CD4-positive, alpha-beta T cell treated with Interleukin-6 at 100 ng/mL for 8 hours (primary cell): ENCODE results near the gene CEP104.

ENCODE experiments used
- DNase-seq: peaks from one replicate; pipeline ENCODE4 v3.0.0-alpha.2; 2020; ENCODE audit warnings: mixed read lengths, low spot score

CEP104 gene

DNA sequence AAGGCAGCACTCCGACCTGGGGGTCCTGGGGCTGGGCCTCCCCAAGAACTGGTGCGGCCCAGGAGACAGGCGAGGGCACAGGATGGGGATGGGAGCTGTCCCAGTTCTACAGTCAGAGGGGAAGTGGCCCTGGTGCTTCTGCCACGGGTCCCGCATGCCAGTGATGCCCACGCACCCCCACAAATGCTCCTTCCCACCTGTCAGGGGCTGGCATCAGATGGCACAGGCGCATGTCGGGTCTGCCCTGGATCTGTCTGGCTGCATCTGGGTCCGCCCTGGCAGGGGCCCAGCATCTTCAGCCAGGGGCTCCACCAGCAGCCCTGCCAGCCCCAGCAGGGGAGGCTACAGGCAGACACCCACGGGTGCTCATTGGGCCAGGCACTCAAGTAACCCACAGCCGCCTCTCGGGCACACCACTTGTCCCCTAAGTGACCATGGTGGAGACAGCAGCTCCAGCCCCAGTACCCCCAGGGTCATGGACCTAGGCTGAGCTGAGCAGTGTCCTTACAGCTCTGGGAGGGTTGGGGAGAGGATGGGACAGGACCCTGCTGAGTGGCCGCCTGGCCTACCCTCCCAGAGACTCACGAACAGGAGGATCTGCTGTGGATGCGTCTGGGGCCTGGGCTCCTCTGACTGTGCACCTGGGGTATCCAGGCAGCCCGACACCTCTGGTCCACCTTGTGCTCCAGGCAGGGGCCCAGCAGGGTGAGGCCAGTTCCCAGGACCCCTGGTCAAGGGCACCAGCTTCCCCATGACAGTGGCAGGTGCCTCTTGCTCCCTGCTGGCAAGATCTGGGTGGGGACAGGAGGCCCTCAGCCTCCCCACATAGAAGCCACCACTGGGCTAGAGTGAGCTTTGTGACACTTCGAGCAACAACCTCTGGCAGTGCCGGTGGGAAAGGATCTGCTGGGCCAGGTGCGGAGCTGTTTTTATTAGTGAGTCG is 79.1 kb downstream of the CEP104 start:
- no peak for DNase-seq

DNA sequence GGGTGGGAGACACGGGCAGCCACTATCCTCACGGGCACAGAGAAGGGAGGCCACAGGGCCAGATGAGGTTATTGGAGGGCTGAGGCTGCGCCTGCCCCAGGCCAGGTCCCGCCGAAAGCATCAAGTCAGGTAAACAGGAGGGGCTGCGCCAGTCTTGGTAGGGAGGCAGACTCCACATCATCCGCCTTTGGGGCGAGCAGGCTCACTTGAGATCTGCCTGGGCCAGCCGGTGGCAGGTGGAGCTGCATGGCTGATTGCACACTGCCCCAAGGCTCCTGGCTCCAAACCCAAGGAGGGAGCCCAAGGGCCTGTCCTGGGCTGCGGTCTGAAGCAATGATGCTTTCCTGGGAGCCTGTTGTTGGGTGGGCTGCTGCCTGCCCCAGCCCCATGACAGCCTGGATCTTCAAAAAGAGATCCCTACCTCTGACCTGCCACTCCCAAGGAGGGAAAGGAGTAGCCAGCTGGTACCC is 79.9 kb downstream of the CEP104 start:
- DNase-seq, result no peak

DNA sequence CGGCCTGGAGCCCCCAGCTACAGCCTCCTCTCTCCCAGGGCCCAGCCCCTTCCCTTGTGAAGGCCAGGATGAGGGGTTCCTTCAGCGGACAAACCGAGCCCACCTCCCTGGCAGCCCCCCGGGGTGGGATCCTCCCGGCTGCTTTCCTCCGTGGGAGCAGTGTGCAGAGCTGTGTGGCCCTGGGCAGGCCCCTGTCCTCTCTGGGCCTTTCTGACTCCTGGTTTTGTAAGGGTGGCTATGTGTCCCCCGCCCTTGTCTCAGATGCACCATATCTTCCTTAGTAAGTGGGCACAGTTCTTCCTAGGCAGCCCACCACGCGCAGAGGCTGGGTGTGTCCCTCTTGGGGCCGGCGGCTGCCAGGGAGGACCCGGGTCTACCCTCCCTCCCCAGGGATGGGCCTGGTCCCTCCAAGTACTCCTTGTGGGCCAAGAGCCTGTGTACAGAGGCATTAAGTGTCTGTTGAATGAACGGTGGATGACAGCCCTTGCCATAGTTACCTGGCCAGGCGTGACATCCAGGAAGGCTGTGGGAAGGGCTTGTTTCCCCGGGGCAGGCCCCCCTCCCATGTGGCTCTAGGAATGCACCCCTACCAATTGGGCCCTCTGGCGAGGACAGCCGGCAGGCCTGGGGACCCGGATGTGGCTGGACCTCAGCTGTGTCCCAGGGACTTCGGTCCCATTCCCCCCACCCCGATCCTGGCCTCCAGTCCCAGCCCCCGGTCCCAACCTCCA is 80.6 kb downstream of the CEP104 start:
- no peak for DNase-seq

- peak; percentile 44 for DNase-seq
Observed at GRCh38 chr1:3775490-3776230, 81.4 kb downstream of the CEP104 start.

- no peak for DNase-seq
Observed at GRCh38 chr1:3774946-3775489, 82.0 kb downstream of the CEP104 start.

- no peak for DNase-seq
Observed at GRCh38 chr1:3774276-3774945, 82.6 kb downstream of the CEP104 start.

GRCh38 chr1:3773572-3774275 is 83.3 kb downstream of the CEP104 start:
- no peak for DNase-seq

GRCh38 chr1:3772715-3773571 is 84.1 kb downstream of the CEP104 start, which contains the start of gene SMIM1:
SMIM1 (plus strand) TSS chr1:3772749; CDS start chr1:3775374, 2,625 bp downstream.
- DNase-seq, result no peak

GRCh38 chr1:3772027-3772714 is 84.8 kb downstream of the CEP104 start:
- peak; percentile 95 for DNase-seq

GRCh38 chr1:3771108-3772026 is 85.6 kb downstream of the CEP104 start:
- DNase-seq, result no peak

GRCh38 chr1:3770047-3770765 is 86.8 kb downstream of the CEP104 start:
- no peak for DNase-seq

DNA sequence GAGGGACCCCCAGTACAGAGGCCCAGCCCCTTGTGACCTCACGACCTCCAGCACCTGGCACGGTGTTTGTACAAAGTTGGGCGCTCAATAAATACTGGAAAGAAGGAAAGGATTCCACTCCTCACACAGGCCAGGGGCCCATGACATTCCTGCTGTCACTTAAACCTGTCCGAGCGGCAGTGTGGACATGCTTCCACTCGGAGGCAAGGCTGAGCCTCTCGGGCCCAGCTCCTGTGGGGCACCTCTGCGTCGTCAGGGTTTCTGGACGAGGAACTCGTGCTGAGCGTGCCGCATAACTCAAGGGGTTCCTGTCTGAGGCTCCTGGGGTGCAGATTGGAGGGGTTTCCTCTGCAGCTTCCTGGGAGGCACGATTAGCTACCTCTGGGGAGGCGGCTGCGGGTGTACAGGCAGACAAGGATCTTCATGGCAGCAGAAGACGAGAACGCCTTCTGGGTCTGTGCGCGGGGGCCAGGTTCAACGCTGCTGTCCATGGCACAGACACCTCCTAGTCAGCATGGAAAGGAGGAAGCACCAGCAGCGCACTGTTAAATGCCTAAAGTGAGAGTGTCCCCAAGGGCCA is 88.1 kb downstream of the CEP104 start:
- DNase-seq, result no peak

GRCh38 chr1:3767328-3767925 is 89.6 kb downstream of the CEP104 start:
- no peak for DNase-seq

- DNase-seq, result no peak
Observed at GRCh38 chr1:3763351-3764125, 93.5 kb downstream of the CEP104 start.

DNA sequence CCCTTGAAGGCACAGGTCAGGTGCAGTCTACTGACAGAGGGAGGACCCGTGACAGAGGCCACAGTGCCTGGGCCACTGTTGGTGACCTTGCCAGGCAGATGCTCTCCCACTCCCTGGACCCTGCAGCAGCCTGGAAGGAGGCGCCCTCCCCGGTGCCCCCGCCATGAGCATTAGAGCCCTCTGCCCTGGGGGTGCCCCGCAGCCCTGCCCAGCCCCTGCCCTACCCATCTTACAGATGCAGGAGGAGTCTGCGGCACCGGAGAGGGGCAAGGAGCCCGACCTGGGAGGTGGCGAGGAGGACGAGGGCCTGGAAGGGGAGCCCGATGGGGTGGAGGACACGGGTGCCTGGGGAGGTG is 94.2 kb downstream of the CEP104 start:
- no peak for DNase-seq
